ENCODE measurements around the gene KRT28.
A peak's percentile ranks its signal among the peaks of the same experiment; 100 is the strongest.

The KRT28 gene, protein sequence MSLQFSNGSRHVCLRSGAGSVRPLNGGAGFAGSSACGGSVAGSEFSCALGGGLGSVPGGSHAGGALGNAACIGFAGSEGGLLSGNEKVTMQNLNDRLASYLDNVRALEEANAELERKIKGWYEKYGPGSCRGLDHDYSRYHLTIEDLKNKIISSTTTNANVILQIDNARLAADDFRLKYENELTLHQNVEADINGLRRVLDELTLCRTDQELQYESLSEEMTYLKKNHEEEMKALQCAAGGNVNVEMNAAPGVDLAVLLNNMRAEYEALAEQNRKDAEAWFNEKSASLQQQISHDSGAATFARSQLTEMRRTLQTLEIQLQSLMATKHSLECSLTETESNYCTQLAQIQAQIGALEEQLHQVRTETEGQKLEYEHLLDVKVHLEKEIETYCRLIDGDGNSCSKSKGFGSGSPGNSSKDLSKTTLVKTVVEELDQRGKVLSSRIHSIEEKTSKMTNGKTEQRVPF

DNA sequence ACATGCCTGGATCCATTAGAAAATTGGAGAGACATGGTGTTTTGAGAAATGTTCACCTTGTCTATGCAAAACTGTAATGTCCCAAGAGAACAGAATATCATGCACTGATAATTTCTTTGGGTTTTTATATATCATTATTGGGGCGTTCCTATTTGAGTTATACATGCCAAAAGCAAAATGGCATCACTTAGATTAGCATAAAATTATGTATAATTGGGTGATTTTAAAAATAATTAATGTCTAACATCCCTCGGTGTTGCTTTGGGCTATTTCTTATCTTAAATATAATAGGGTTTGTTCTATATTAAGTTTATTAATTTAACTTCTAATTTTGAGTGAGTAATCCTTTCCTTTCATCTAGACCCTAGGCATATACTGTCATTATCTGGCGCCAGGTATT is at the start of gene KRT28:
Gene KRT28, minus strand, starts transcription at position 101 of the 400 bp plus-strand sequence. Its CDS starts 66 bp downstream, at position 35.
- POLR2A ChIA-PET: interaction anchor here (0.9 kb wide), 1 partner anchor 19 kb away, joined by 3 read pairs; no protein-coding TSS in a partner anchor
- CTCF ChIA-PET: no interaction called here
- DNase-seq (ENCODE audit: extremely low spot score): no peak
- TF ChIP-seq ARNT (IDR thresholded peaks at IDR 0.05): no peak
- no peak for TF ChIP-seq LEF1 (IDR thresholded peaks at IDR 0.05; ENCODE audit: borderline replicate concordance)
- no peak for TF ChIP-seq SP1 (IDR thresholded peaks at IDR 0.05)
- TF ChIP-seq TARDBP (IDR thresholded peaks at IDR 0.05): no peak
- TF ChIP-seq NFRKB (IDR thresholded peaks at IDR 0.05): no peak
- no peak for TF ChIP-seq CTBP1 (IDR thresholded peaks at IDR 0.05; ENCODE audit: borderline replicate concordance)

DNA sequence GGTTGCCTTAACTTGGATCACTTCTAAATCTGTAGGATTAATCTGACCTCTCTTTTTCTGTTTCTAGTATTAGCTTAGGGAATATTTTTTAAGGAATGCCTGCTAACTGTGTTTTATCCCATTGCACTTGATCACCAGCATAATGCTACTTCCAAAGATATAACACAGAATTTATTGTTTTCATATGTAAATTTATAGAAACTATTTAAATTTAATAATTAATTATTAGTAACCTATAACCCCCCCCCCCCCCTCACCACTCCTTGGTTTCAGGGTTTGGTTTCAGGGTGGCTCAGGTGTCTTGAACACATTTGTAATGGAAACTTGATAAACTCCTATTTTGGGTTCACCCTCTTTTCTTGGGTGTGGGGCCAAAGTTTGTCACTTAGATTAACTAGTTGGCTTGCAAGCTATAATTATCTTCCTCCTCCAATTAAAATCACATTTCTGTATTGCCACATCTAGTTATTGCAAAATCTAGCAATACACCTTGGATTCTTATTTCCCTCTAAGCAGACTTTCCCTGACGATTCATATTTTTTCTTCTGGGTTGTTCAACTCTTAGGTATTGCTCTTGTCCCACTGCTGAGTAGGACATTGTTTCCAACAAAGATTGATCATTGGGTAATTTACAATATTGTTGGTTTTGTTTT is 49.0 kb upstream of the KRT28 start:
- ChIA-PET CTCF (interaction anchor here (0.6 kb wide), 1 partner anchor 8 kb away, joined by 3 read pairs; no protein-coding TSS in a partner anchor), POLR2A (interaction anchor here (1.3 kb wide), 1 partner anchor 30 kb away, joined by 3 read pairs; no protein-coding TSS in a partner anchor)

DNA sequence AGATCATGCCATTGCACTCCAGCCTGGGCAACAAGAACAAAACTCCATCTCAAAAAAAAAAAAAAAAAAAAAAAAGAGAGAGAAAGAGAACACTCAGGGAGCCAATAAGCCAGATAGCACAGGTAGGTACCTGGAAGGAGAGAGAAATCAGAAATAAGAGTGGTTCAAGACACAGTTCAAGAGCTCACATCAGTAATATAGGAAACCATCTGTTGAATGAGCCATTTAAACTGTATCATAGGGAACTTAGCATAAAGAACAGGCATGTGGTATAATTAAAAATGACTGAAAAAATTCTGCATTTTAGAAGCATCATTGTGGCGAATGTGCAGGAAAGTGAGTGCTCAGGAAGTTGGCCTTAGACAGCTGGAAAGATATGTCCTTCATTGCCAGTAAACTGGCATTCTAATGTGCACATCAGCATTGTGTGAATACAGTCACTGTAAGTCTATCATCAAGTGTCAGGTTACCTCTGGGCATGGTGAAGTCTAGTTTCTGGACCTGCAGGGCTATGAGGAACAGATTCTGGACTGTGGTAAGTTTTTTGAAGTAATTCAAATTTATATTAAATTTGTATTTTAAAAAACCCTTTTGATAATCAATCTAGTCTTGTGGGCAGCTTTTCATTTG is 46.9 kb upstream of the KRT28 start:
- ChIA-PET POLR2A (interaction anchor here (0.9 kb wide), 1 partner anchor 28 kb away, joined by 3 read pairs; no protein-coding TSS in a partner anchor), CTCF (interaction anchor here (0.6 to 0.7 kb wide), 2 partner anchors 231 to 1557 kb away, joined by 3 read pairs; no protein-coding TSS in a partner anchor)
- TF ChIP-seq ZNF384 (IDR thresholded peaks at IDR 0.05): no peak
- TF ChIP-seq CTBP1 (IDR thresholded peaks at IDR 0.05; ENCODE audit: borderline replicate concordance): no peak
- no peak for TF ChIP-seq LEF1 (IDR thresholded peaks at IDR 0.05; ENCODE audit: borderline replicate concordance)
- TF ChIP-seq BHLHE40 (IDR thresholded peaks at IDR 0.05; ENCODE audit: borderline replicate concordance): no peak
- TF ChIP-seq L3MBTL2 (conservative IDR thresholded peaks at IDR 0.05): no peak
- no peak for TF ChIP-seq ELF4 (IDR thresholded peaks at IDR 0.05)
- TF ChIP-seq NFRKB (IDR thresholded peaks at IDR 0.05): no peak
- TF ChIP-seq, protein P1, sequence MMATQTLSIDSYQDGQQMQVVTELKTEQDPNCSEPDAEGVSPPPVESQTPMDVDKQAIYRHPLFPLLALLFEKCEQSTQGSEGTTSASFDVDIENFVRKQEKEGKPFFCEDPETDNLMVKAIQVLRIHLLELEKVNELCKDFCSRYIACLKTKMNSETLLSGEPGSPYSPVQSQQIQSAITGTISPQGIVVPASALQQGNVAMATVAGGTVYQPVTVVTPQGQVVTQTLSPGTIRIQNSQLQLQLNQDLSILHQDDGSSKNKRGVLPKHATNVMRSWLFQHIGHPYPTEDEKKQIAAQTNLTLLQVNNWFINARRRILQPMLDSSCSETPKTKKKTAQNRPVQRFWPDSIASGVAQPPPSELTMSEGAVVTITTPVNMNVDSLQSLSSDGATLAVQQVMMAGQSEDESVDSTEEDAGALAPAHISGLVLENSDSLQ (IDR thresholded peaks at IDR 0.05): no peak
- no peak for TF ChIP-seq ARNT (IDR thresholded peaks at IDR 0.05)
- no peak for TF ChIP-seq SUZ12 (IDR thresholded peaks at IDR 0.05)
- no peak for DNase-seq (ENCODE audit: extremely low spot score)

More for the DNA sequence above, 49.0 kb upstream of the KRT28 start:
- no peak for TF ChIP-seq L3MBTL2 (conservative IDR thresholded peaks at IDR 0.05)
- no peak for TF ChIP-seq FOXM1 (IDR thresholded peaks at IDR 0.05; ENCODE audit: borderline replicate concordance)
- no peak for TF ChIP-seq HDGF (IDR thresholded peaks at IDR 0.05; ENCODE audit: borderline replicate concordance)
- no peak for TF ChIP-seq FOXA1 (IDR thresholded peaks at IDR 0.05)
- TF ChIP-seq FOXK2 (IDR thresholded peaks at IDR 0.05): no peak
- no peak for TF ChIP-seq ELF4 (IDR thresholded peaks at IDR 0.05)
- no peak for TF ChIP-seq TARDBP (IDR thresholded peaks at IDR 0.05)
- no peak for TF ChIP-seq ZNF384 (IDR thresholded peaks at IDR 0.05)
- no peak for TF ChIP-seq SUZ12 (IDR thresholded peaks at IDR 0.05)
- TF ChIP-seq NFRKB (IDR thresholded peaks at IDR 0.05): no peak
- DNase-seq (ENCODE audit: extremely low spot score): no peak

DNA sequence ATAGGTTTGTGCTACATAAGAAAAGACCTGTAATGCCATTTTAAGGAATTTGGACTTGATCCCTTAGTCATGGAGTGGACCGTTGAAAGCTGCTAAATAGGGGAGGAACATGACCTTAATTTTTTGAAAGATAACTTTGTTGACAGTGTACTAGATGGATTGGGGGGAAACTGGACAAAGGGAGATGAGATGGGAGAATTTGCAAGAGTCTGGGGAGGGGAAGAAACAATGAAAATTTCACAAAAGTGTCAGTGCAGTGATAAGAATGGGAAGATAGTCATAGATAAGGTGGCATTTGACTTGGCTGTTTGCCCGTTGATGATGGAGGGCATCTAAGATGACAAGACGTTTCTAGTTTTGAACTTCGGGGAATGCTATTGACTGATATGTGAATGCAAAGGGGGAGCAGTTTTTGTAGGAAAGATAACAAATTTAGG is 44.9 kb upstream of the KRT28 start:
- no peak for DNase-seq (ENCODE audit: extremely low spot score)
- POLR2A ChIA-PET: interaction anchor here (0.9 kb wide), 1 partner anchor 26 kb away, joined by 3 read pairs; no protein-coding TSS in a partner anchor
- TF ChIP-seq TARDBP (IDR thresholded peaks at IDR 0.05) (no peak), CTBP1 (IDR thresholded peaks at IDR 0.05; ENCODE audit: borderline replicate concordance) (no peak), NFRKB (IDR thresholded peaks at IDR 0.05) (no peak), HDGF (IDR thresholded peaks at IDR 0.05; ENCODE audit: borderline replicate concordance) (no peak), SUZ12 (IDR thresholded peaks at IDR 0.05) (no peak), LEF1 (IDR thresholded peaks at IDR 0.05; ENCODE audit: borderline replicate concordance) (no peak), ZNF384 (IDR thresholded peaks at IDR 0.05) (no peak), ARNT (IDR thresholded peaks at IDR 0.05) (no peak), ELF4 (IDR thresholded peaks at IDR 0.05) (no peak), FOXM1 (IDR thresholded peaks at IDR 0.05; ENCODE audit: borderline replicate concordance) (no peak), L3MBTL2 (conservative IDR thresholded peaks at IDR 0.05) (no peak), FOXK2 (IDR thresholded peaks at IDR 0.05) (no peak), BHLHE40 (IDR thresholded peaks at IDR 0.05; ENCODE audit: borderline replicate concordance) (no peak), FOXA1 (IDR thresholded peaks at IDR 0.05) (no peak), SP1 (IDR thresholded peaks at IDR 0.05) (no peak)
- TF ChIP-seq, protein P1 (IDR thresholded peaks at IDR 0.05): no peak
- CTCF ChIA-PET: no interaction called here

DNA sequence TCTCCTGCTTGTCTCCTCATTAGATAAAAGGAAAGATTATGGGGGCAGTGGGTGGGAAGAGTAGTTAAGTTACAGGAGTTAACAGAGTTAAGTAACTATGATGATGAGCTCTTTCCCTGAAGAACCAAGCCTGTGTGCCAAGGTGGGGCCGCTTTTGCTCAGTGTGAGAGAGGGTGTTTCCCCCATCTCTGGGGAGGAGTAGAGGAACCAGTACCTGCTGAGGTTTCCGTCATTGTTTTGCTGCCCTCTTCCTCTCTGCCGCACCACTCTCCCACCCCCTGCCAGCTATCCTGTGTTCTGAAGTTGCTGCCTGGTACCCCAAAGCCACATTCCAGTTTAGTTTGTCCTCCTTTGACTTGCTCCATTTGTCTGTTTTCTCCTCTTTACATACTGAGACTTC is 43.5 kb upstream of the KRT28 start:
- ChIA-PET CTCF (no interaction called here), POLR2A (interaction anchor here (1.2 kb wide), 1 partner anchor 845 kb away, joined by 5 read pairs; the partner anchor contains the start of gene EIF1)
- TF ChIP-seq SP1 (IDR thresholded peaks at IDR 0.05): no peak
- TF ChIP-seq L3MBTL2 (conservative IDR thresholded peaks at IDR 0.05): no peak
- no peak for TF ChIP-seq ZNF384 (IDR thresholded peaks at IDR 0.05)
- TF ChIP-seq SUZ12 (IDR thresholded peaks at IDR 0.05): no peak
- no peak for TF ChIP-seq NFRKB (IDR thresholded peaks at IDR 0.05)
- TF ChIP-seq FOXA1 (IDR thresholded peaks at IDR 0.05): no peak
- TF ChIP-seq CTBP1 (IDR thresholded peaks at IDR 0.05; ENCODE audit: borderline replicate concordance): no peak
- no peak for TF ChIP-seq TARDBP (IDR thresholded peaks at IDR 0.05)
- TF ChIP-seq LEF1 (IDR thresholded peaks at IDR 0.05; ENCODE audit: borderline replicate concordance): no peak
- no peak for DNase-seq (ENCODE audit: extremely low spot score)

DNA sequence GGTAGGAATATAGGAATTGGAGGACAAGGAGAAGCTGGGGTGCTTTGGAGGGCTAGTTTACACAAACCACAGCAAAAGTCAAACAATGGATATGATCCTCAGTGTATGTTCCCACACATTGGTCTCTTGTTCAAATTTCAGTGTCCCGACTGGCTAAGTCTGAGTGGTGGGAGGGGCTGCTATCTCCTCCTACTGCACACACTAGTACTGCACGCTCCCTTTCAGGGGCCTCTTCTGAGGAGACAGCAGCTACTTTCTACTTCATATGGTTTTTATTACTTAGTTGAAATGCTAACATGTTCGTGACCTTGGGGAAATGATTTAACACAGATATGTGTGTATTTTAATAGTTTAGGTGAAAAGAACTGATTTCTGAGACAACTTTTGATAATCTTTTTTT is 41.5 kb upstream of the KRT28 start:
- no peak for TF ChIP-seq LEF1 (IDR thresholded peaks at IDR 0.05; ENCODE audit: borderline replicate concordance)
- TF ChIP-seq BHLHE40 (IDR thresholded peaks at IDR 0.05; ENCODE audit: borderline replicate concordance): no peak
- TF ChIP-seq ARNT (IDR thresholded peaks at IDR 0.05): no peak
- no peak for TF ChIP-seq SUZ12 (IDR thresholded peaks at IDR 0.05)
- TF ChIP-seq FOXM1 (IDR thresholded peaks at IDR 0.05; ENCODE audit: borderline replicate concordance): no peak
- no peak for TF ChIP-seq FOXA1 (IDR thresholded peaks at IDR 0.05)
- no peak for TF ChIP-seq ZNF384 (IDR thresholded peaks at IDR 0.05)
- TF ChIP-seq HDGF (IDR thresholded peaks at IDR 0.05; ENCODE audit: borderline replicate concordance): no peak
- no peak for TF ChIP-seq ELF4 (IDR thresholded peaks at IDR 0.05)
- TF ChIP-seq CTBP1 (IDR thresholded peaks at IDR 0.05; ENCODE audit: borderline replicate concordance): no peak
- no peak for TF ChIP-seq NFRKB (IDR thresholded peaks at IDR 0.05)
- no peak for TF ChIP-seq SP1 (IDR thresholded peaks at IDR 0.05)
- no peak for TF ChIP-seq FOXK2 (IDR thresholded peaks at IDR 0.05)
- no peak for TF ChIP-seq L3MBTL2 (conservative IDR thresholded peaks at IDR 0.05)
- no peak for TF ChIP-seq TARDBP (IDR thresholded peaks at IDR 0.05)
- TF ChIP-seq, protein P1 (IDR thresholded peaks at IDR 0.05): no peak
- ChIA-PET POLR2A (no interaction called here), CTCF (no interaction called here)
- peak; percentile 6 for DNase-seq (ENCODE audit: extremely low spot score)

All from HEK293T (cell line).